Esophagus muscularis mucosa (tissue), 4 donors: ENCODE results near the gene OR10A6.

ENCODE experiments used
- CTCF ChIP-seq, 3 experiments: fragments of 200-600 bp in 2 of 3; fragments of 450-650 bp in 1 of 3; sonication (generic) in 2 of 3; IDR thresholded peaks; one replicate each; pipeline ENCODE4 v1.5.1; 2017 to 2019; ENCODE audit warnings: antibody characterized with exemption in 3 of 3, mild to moderate bottlenecking in 2 of 3, moderate library complexity in 1 of 3
- EP300 ChIP-seq: sonication (generic); formaldehyde crosslinking; IDR thresholded peaks from one replicate; pipeline ENCODE4 v1.6.1; 2017; ENCODE audit warnings: antibody characterized with exemption
- POLR2A ChIP-seq: fragments of 450-650 bp; IDR thresholded peaks from one replicate; pipeline ENCODE4 v1.6.1; 2017; ENCODE audit warnings: antibody characterized with exemption, moderate library complexity, mild to moderate bottlenecking, low read depth
- POLR2AphosphoS5 ChIP-seq, 2 donors: sonication (generic); formaldehyde crosslinking; IDR thresholded peaks; one replicate each; pipeline ENCODE4 v1.6.1; 2017; ENCODE audit warnings: antibody characterized with exemption in 2 of 2

GRCh38 chr11:7905549-7905948 is 25.5 kb downstream of the OR10A6 start:
- TF ChIP-seq POLR2AphosphoS5 (IDR thresholded peaks at IDR 0.05) (no peak), CTCF (IDR thresholded peaks at IDR 0.05) (no peak), POLR2A (no peak), EP300 (no peak)
